LNCAP (cell line): ENCODE results near the gene RNF141.

Experiments used
- CTCF ChIP-seq: fragments of 450-650 bp; IDR thresholded peaks from 2 replicates; pipeline ENCODE4 v1.5.1; 2017; ENCODE audit warnings: mild to moderate bottlenecking

The RNF141 gene

GRCh38 chr11:10580623-10581022 lies 39.6 kb upstream of the RNF141 start:
- no peak for TF ChIP-seq CTCF

- no peak for TF ChIP-seq CTCF
Observed at GRCh38 chr11:10579700-10580099, 38.7 kb upstream of the RNF141 start.

- TF ChIP-seq CTCF = no peak
Observed at GRCh38 chr11:10576035-10576398, 35.0 kb upstream of the RNF141 start.

GRCh38 chr11:10575346-10576034 lies 34.5 kb upstream of the RNF141 start:
- no peak for TF ChIP-seq CTCF

- TF ChIP-seq CTCF = no peak
Observed at GRCh38 chr11:10573556-10573955, 32.6 kb upstream of the RNF141 start.

- TF ChIP-seq CTCF = no peak
Observed at GRCh38 chr11:10573028-10573427, 32.0 kb upstream of the RNF141 start.

- no peak for TF ChIP-seq CTCF
Observed at GRCh38 chr11:10572533-10572932, 31.5 kb upstream of the RNF141 start.

- no peak for TF ChIP-seq CTCF
Observed at GRCh38 chr11:10568486-10568941, 27.5 kb upstream of the RNF141 start, which contains the start of gene LYVE1. Gene LYVE1, minus strand, starts transcription at chr11:10568665. Its CDS starts 133 bp downstream, at chr11:10568532.
